ENCODE data around the gene ALG1.

The ALG1 gene

GRCh38 chr16:5027575-5028235, 43.9 kb upstream of the ALG1 start:
- no peak for TF ChIP-seq CTCF (IDR thresholded peaks at IDR 0.05; ENCODE audit: low read depth, low read length, missing control alignments)
- Histone ChIP-seq H3K36me3 (replicated peaks) (no peaks in the 10 kb centered on the region), H3K27me3 (replicated peaks) (no peaks in the 10 kb centered on the region), H3K27ac (no peak overlapping the region), H3K4me3 (ENCODE audit: low read depth, low read length) (no peak overlapping the region)
- no peak for DNase-seq
- in situ Hi-C loops (cut with HindIII; ENCODE audit: low pct_ligation_motif_present, low sequenced_read_pairs): no loop called here

- in situ Hi-C loops (cut with HindIII; ENCODE audit: low pct_ligation_motif_present, low sequenced_read_pairs): no loop called here
- no peak for TF ChIP-seq CTCF (IDR thresholded peaks at IDR 0.05; ENCODE audit: low read depth, low read length, missing control alignments)
- no peak for DNase-seq
- Histone ChIP-seq H3K27me3 (replicated peaks) (no peaks in the 10 kb centered on the region), H3K27ac (no peak overlapping the region), H3K4me3 (ENCODE audit: low read depth, low read length) (no peak overlapping the region), H3K36me3 (replicated peaks) (no peaks in the 10 kb centered on the region)
Measured at GRCh38 chr16:5028950-5029475, 42.6 kb upstream of the ALG1 start.

- in situ Hi-C loops (cut with HindIII; ENCODE audit: low pct_ligation_motif_present, low sequenced_read_pairs): no loop called here
- no peak for TF ChIP-seq CTCF (IDR thresholded peaks at IDR 0.05; ENCODE audit: low read depth, low read length, missing control alignments)
- no peaks in the 10 kb centered on the region for H3K36me3 ChIP-seq (replicated peaks)
- H3K4me3 ChIP-seq (ENCODE audit: low read depth, low read length): no peak overlapping the region
- DNase-seq: no peak
- H3K27me3 ChIP-seq (replicated peaks): no peaks in the 10 kb centered on the region
- H3K27ac ChIP-seq: no peak overlapping the region
Measured at GRCh38 chr16:5030251-5030870, 41.3 kb upstream of the ALG1 start.

GRCh38 chr16:5031601-5032000, 40.0 kb upstream of the ALG1 start:
- no peak for TF ChIP-seq CTCF (IDR thresholded peaks at IDR 0.05; ENCODE audit: low read depth, low read length, missing control alignments)
- in situ Hi-C loops (cut with HindIII; ENCODE audit: low pct_ligation_motif_present, low sequenced_read_pairs): no loop called here
- no peak overlapping the region for H3K27ac ChIP-seq
- no peak overlapping the region for H3K4me3 ChIP-seq (ENCODE audit: low read depth, low read length)
- no peaks in the 10 kb centered on the region for H3K27me3 ChIP-seq (replicated peaks)
- H3K36me3 ChIP-seq (replicated peaks): no peaks in the 10 kb centered on the region
- DNase-seq: no peak

- in situ Hi-C loops (cut with HindIII; ENCODE audit: low pct_ligation_motif_present, low sequenced_read_pairs): no loop called here
- TF ChIP-seq CTCF (IDR thresholded peaks at IDR 0.05; ENCODE audit: low read depth, low read length, missing control alignments): no peak
- peak overlapping the region; percentile 75 for H3K4me3 ChIP-seq (ENCODE audit: low read depth, low read length)
- no peak overlapping the region for H3K27ac ChIP-seq
- DNase-seq: no peak
- no peaks in the 10 kb centered on the region for H3K36me3 ChIP-seq (replicated peaks)
- no peaks in the 10 kb centered on the region for H3K27me3 ChIP-seq (replicated peaks)
Measured at GRCh38 chr16:5032748-5033167, 38.9 kb upstream of the ALG1 start.

Data from brain microvascular endothelial cell (primary cell).